ENCODE results near the gene GNG13.

- TF ChIP-seq, protein P1, sequence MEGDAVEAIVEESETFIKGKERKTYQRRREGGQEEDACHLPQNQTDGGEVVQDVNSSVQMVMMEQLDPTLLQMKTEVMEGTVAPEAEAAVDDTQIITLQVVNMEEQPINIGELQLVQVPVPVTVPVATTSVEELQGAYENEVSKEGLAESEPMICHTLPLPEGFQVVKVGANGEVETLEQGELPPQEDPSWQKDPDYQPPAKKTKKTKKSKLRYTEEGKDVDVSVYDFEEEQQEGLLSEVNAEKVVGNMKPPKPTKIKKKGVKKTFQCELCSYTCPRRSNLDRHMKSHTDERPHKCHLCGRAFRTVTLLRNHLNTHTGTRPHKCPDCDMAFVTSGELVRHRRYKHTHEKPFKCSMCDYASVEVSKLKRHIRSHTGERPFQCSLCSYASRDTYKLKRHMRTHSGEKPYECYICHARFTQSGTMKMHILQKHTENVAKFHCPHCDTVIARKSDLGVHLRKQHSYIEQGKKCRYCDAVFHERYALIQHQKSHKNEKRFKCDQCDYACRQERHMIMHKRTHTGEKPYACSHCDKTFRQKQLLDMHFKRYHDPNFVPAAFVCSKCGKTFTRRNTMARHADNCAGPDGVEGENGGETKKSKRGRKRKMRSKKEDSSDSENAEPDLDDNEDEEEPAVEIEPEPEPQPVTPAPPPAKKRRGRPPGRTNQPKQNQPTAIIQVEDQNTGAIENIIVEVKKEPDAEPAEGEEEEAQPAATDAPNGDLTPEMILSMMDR (conservative IDR thresholded peaks at IDR 0.05; ENCODE audit: low read depth, low read length), result no peak
- TF ChIP-seq EZH2phosphoT487 (IDR thresholded peaks at IDR 0.05; ENCODE audit: borderline replicate concordance, low read length), result no peak
These were observed 22.7 kb downstream of the GNG13 start for GRCh38 chr16:777826-778225.

All from PC-3 (cell line).